Measurements from ENCODE around the gene SLC25A36.
"Not testable (repeated sequence)": the region's sequence is repeated elsewhere in the genome, so short reads cannot be mapped to it uniquely, and the experiment has no call there.

SLC25A36 gene

DNA sequence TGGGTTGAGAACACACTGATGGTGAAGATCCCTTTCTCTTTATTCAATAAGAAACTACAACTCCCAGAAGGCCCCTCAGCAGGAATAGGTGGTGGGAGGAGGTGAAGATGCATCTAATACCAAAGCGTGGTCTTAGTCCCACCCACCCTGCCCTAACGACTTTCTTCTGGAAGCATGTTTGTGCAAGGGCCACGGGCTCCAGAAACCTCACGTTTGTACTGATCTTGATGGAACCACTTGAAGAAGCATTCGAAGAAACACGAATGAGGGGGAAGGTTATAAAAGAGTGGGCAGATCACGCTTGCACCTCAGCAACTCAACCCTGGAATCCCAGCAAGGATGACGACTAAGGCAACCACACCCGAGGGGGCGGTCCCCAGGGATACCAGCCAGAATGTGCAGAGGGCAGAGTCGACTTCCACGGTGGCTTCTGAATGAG is 10.6 kb upstream of the SLC25A36 start:
- no peak overlapping the region for H3K27ac ChIP-seq (ENCODE audit: low read length)
- H3K4me2 ChIP-seq (ENCODE audit: low read length): no peak overlapping the region
- H2AFZ ChIP-seq (ENCODE audit: low read depth, low read length): no peak overlapping the region
- H3K36me3 ChIP-seq (replicated peaks; ENCODE audit: low read depth, low read length): no peaks in the 10 kb centered on the region
- no peaks in the 10 kb centered on the region for H3K9me3 ChIP-seq (ENCODE audit: insufficient read depth, low read length)
- no peaks in the 10 kb centered on the region for H3K4me1 ChIP-seq (ENCODE audit: low read length)
- H3K27me3 ChIP-seq (ENCODE audit: low read depth, low read length): no peaks in the 10 kb centered on the region
- H3K79me2 ChIP-seq (ENCODE audit: low read length): no peaks in the 10 kb centered on the region
- TF ChIP-seq, protein P1, sequence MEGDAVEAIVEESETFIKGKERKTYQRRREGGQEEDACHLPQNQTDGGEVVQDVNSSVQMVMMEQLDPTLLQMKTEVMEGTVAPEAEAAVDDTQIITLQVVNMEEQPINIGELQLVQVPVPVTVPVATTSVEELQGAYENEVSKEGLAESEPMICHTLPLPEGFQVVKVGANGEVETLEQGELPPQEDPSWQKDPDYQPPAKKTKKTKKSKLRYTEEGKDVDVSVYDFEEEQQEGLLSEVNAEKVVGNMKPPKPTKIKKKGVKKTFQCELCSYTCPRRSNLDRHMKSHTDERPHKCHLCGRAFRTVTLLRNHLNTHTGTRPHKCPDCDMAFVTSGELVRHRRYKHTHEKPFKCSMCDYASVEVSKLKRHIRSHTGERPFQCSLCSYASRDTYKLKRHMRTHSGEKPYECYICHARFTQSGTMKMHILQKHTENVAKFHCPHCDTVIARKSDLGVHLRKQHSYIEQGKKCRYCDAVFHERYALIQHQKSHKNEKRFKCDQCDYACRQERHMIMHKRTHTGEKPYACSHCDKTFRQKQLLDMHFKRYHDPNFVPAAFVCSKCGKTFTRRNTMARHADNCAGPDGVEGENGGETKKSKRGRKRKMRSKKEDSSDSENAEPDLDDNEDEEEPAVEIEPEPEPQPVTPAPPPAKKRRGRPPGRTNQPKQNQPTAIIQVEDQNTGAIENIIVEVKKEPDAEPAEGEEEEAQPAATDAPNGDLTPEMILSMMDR (IDR thresholded peaks at IDR 0.05; ENCODE audit: low read depth, low read length): no peak
- no peak for TF ChIP-seq EZH2phosphoT487 (IDR thresholded peaks at IDR 0.05; ENCODE audit: low read depth)
- H3K4me3 ChIP-seq (ENCODE audit: low read length): no peak overlapping the region
- no peaks in the 10 kb centered on the region for H4K20me1 ChIP-seq (ENCODE audit: insufficient read depth, low read length)
- no peak overlapping the region for H3K9ac ChIP-seq (ENCODE audit: low read length)

DNA sequence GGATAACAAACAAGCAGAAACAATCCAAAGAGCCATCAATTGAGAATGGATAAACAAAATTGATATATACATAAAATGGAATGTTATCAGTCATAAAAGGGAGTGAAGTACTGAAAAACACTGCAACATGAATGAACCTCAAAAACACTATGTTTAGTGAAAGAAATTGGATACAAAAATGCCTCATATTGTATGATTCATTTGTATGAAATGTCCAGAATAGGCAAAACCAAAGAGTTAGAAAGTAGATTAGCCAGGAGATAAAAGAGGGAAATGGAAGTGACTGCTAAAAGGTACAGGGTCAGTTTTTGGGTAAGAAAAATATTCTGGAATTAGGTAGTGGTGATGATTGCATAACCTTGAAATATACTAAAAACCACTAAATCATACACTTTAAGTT is 9.8 kb upstream of the SLC25A36 start:
- H3K9ac ChIP-seq (ENCODE audit: low read length): no peak overlapping the region
- no peak overlapping the region for H3K27ac ChIP-seq (ENCODE audit: low read length)
- TF ChIP-seq, protein P1 (IDR thresholded peaks at IDR 0.05; ENCODE audit: low read depth, low read length): no peak
- no peak for TF ChIP-seq EZH2phosphoT487 (IDR thresholded peaks at IDR 0.05; ENCODE audit: low read depth)
- H2AFZ ChIP-seq (ENCODE audit: low read depth, low read length): no peak overlapping the region
- H3K36me3 ChIP-seq (replicated peaks; ENCODE audit: low read depth, low read length): no peaks in the 10 kb centered on the region
- H4K20me1 ChIP-seq (ENCODE audit: insufficient read depth, low read length): no peaks in the 10 kb centered on the region
- H3K4me1 ChIP-seq (ENCODE audit: low read length): no peaks in the 10 kb centered on the region
- H3K4me2 ChIP-seq (ENCODE audit: low read length): no peak overlapping the region
- H3K27me3 ChIP-seq (ENCODE audit: low read depth, low read length): no peaks in the 10 kb centered on the region
- H3K79me2 ChIP-seq (ENCODE audit: low read length): no peaks in the 10 kb centered on the region
- H3K4me3 ChIP-seq (ENCODE audit: low read length): no peak overlapping the region
- H3K9me3 ChIP-seq (ENCODE audit: insufficient read depth, low read length): no peaks in the 10 kb centered on the region

DNA sequence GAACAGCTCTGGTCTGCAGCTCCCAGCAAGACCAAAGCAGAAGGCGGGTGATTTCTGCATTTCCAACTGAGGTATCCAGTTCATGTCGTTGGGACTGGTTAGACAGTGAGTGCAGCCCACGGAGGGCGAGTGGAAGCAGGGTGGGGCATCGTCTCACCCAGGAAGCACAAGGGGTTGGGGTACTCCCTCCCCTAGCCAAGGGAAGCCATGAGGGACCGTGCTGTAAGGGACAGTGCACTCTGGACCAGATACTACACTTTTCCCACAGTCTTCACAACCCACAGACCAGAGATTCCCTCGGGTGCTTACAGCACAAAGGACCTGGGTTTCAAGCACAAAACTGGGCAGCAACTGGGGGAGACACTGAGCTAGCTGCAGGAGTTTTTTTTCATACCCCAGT is 8.5 kb upstream of the SLC25A36 start:
- Histone ChIP-seq H3K36me3 (replicated peaks; ENCODE audit: low read depth, low read length) (no peaks in the 10 kb centered on the region), H4K20me1 (ENCODE audit: insufficient read depth, low read length) (no peaks in the 10 kb centered on the region), H3K4me2 (ENCODE audit: low read length) (no peak overlapping the region), H3K9ac (ENCODE audit: low read length) (no peak overlapping the region), H2AFZ (ENCODE audit: low read depth, low read length) (no peak overlapping the region), H3K79me2 (ENCODE audit: low read length) (no peaks in the 10 kb centered on the region), H3K27me3 (ENCODE audit: low read depth, low read length) (no peaks in the 10 kb centered on the region), H3K27ac (ENCODE audit: low read length) (no peak overlapping the region), H3K9me3 (ENCODE audit: insufficient read depth, low read length) (no peaks in the 10 kb centered on the region), H3K4me1 (ENCODE audit: low read length) (no peaks in the 10 kb centered on the region), H3K4me3 (ENCODE audit: low read length) (no peak overlapping the region)
- TF ChIP-seq, protein P1 (IDR thresholded peaks at IDR 0.05; ENCODE audit: low read depth, low read length): no peak
- TF ChIP-seq EZH2phosphoT487 (IDR thresholded peaks at IDR 0.05; ENCODE audit: low read depth): no peak

- H3K9me3 ChIP-seq (ENCODE audit: insufficient read depth, low read length): no peaks in the 10 kb centered on the region
- no peak overlapping the region for H3K9ac ChIP-seq (ENCODE audit: low read length)
- no peaks in the 10 kb centered on the region for H3K36me3 ChIP-seq (replicated peaks; ENCODE audit: low read depth, low read length)
- no peaks in the 10 kb centered on the region for H3K79me2 ChIP-seq (ENCODE audit: low read length)
- H4K20me1 ChIP-seq (ENCODE audit: insufficient read depth, low read length): no peaks in the 10 kb centered on the region
- no peak overlapping the region for H3K4me2 ChIP-seq (ENCODE audit: low read length)
- no peak overlapping the region for H3K4me3 ChIP-seq (ENCODE audit: low read length)
- no peak overlapping the region for H2AFZ ChIP-seq (ENCODE audit: low read depth, low read length)
- TF ChIP-seq, protein P1 (IDR thresholded peaks at IDR 0.05; ENCODE audit: low read depth, low read length): no peak
- no peak for TF ChIP-seq EZH2phosphoT487 (IDR thresholded peaks at IDR 0.05; ENCODE audit: low read depth)
- H3K4me1 ChIP-seq (ENCODE audit: low read length): no peaks in the 10 kb centered on the region
- no peak overlapping the region for H3K27ac ChIP-seq (ENCODE audit: low read length)
- H3K27me3 ChIP-seq (ENCODE audit: low read depth, low read length): no peaks in the 10 kb centered on the region
These were observed 8.1 kb upstream of the SLC25A36 start for GRCh38 chr3:140933552-140933951.

- H3K27me3 ChIP-seq (ENCODE audit: low read depth, low read length); H3K9me3 ChIP-seq (ENCODE audit: insufficient read depth, low read length); H3K4me2 ChIP-seq (ENCODE audit: low read length); H3K36me3 ChIP-seq (replicated peaks; ENCODE audit: low read depth, low read length); H3K9ac ChIP-seq (ENCODE audit: low read length); H3K27ac ChIP-seq (ENCODE audit: low read length); H2AFZ ChIP-seq (ENCODE audit: low read depth, low read length); H3K4me3 ChIP-seq (ENCODE audit: low read length): not testable (repeated sequence)
- peaks cover 14% of the 10 kb centered on the region for H4K20me1 ChIP-seq (ENCODE audit: insufficient read depth, low read length)
- H3K4me1 ChIP-seq (ENCODE audit: low read length): peaks cover 16% of the 10 kb centered on the region
- H3K79me2 ChIP-seq (ENCODE audit: low read length): peaks cover 25% of the 10 kb centered on the region
These were observed 2.3 kb upstream of the SLC25A36 start for GRCh38 chr3:140939305-140939704.

Measured in OCI-LY3 (cell line).